OCI-M1 (cell line): Measurements from ENCODE around the gene TSPAN8.

ENCODE experiments used
- DNase-seq: peaks from one replicate; lab custom pipeline; 2025; lab: John Stamatoyannopoulos, UW

TSPAN8 gene

DNA sequence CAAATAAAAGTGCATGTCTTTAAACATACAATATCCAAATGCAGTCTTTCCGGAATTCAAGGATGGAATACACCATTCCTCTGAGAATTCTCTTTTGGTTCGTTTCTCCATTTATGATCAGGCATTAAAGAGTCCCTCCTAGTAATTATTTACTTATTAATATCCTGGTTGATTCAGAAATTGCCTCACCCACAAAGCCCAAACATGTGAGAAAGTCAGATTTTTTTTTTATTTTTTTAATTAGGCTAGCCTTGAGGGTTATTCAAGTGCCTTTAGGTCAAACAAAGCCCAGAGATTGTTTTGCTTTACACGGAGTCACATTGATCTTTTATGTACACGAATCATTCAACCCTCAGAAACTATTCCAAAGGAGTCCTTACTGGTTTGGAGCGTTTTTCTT lies 6.4 kb upstream of the TSPAN8 start:
- no peak for DNase-seq

- DNase-seq = no peak
These were observed 5.3 kb upstream of the TSPAN8 start for GRCh38 chr12:71162832-71163763.

GRCh38 chr12:71161591-71161990 lies 3.8 kb upstream of the TSPAN8 start:
- DNase-seq = no peak

GRCh38 chr12:71160585-71160984 lies 2.8 kb upstream of the TSPAN8 start:
- no peak for DNase-seq

DNA sequence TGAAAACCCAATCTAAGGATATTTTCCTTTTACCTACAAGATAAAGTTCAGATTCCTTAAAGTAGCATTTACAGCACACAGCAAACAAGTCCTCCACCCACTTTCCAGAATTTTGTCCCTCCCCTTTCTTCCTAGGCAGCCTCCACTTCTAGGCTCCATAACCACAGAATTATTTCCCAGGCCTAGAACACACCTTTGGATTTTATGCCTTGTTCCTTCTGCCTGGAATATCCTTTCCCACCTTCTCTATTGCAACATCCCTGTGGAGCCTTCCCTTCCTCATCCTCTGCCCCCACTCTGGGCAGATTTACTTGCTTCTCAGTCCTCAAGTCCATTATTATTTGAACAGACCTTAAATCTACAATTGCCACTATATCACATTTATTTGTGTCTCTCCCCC lies 2.1 kb upstream of the TSPAN8 start:
- no peak for DNase-seq

- no peak for DNase-seq
These were observed 1.5 kb upstream of the TSPAN8 start for GRCh38 chr12:71159264-71159663.

DNA sequence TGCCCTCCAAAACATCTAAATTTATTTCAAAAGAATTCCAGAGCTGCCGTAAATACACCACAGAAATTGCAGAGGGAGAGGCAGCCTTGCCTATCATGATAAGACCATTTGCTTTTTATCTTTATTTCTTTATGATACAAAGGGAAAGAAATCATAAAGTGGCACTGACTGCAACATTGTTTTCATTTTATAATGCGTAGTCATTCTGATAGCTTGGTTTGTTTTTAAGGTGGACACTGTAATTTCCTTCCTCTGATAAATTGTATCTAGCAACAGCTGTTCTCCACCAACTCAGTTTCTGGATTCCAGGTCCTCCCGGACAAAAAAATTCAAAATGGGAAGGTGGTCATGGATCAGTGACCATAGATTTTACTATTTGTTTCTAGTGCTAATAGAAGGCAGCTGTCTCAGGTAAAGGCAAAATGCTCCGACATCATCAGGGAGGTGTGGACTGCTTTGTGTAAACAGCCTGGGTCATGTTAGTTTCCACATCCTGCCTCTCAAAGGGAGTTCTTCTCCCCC lies 623 bp upstream of the TSPAN8 start:
- no peak for DNase-seq

- no peak for DNase-seq
These were observed 2.6 kb downstream of the TSPAN8 start for GRCh38 chr12:71155225-71155624.

DNA sequence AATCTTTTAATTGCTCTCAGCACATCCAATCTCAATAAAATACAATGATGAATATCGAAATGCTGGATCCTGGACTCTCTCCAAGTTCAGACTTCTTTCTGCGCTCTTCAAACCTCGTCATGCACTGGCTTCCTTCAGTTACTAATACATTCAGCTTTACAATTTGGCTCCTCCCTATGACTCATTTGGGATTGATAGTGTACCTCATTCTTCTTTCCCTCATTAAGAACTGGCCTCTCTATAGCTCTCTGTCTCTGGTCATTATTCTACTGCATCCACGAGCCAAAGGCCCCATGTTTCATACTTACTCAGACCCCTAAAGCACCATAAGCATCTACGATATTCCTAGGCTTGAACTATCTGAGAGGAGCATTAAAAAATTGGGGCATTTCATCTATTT lies 4.9 kb downstream of the TSPAN8 start:
- no peak for DNase-seq

DNA sequence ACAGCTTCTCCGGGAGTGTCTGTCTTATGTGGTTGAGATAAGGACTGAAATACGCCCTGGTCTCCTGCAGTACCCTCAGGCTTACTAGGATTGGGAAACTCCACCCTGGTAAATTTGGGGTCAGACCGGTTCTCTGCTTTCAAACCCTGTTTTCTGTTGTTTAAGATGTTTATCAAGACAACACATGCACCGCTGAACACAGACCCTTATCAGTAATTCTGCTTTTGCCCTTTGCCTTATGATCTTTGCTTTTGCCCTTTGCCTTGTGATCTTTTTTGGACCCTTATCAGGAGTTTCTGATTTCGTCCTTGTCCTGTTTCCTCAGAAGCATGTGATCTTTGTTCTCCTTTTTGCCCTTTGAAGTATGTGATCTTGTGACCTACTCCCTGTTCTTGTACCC lies 7.8 kb downstream of the TSPAN8 start:
- DNase-seq = peak; percentile 48

- DNase-seq = no peak
These were observed 13.1 kb downstream of the TSPAN8 start for GRCh38 chr12:71144682-71145081.

GRCh38 chr12:71142956-71143355 lies 14.8 kb downstream of the TSPAN8 start:
- no peak for DNase-seq

DNA sequence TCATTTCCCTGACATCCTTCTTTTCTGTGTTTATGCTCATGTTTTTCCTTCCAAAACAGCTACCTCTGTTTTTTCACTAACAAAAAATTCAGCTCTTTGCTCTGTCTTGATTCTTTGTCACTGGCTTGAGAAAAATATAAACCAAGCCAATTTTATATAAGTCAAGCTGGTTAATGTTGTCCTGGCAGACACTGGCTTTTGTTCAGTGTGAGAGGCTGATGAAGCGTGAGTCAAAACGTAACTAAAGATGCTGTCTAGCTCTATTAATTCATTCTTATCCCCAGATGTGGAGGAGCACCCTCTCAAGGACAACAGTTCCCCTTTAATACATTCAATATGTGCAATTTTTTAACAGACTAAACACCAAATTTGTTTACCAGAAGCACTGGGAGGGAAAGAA lies 15.8 kb downstream of the TSPAN8 start:
- DNase-seq = no peak

GRCh38 chr12:71141378-71141926 lies 16.3 kb downstream of the TSPAN8 start:
- no peak for DNase-seq

DNA sequence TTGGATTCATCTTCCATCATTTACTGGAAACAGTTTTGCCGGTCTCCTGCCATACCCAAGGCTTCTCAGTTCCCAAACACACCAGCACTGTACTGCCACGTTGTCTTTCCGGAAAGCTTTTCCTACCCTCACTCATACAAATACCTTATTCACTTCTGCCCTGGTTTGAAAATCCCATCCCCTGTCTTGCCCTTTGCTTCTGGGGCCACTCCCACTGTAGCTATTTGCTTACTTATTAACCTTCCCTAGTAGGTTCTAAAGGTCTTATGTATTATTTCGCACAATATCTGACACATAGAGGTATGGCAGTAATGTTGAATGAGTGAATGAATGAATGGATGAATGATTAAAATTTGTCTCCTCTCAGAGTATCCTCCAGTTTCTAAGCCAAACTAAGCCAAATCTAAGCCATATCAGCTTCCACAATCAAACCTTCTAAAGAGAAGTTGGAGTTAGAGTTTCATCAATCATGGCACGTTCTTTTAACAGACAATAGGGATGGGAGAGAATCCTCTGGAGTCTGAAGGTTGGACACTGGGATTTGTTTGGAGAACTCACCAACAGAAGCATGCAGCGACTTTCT lies 18.6 kb downstream of the TSPAN8 start:
- no peak for DNase-seq

DNA sequence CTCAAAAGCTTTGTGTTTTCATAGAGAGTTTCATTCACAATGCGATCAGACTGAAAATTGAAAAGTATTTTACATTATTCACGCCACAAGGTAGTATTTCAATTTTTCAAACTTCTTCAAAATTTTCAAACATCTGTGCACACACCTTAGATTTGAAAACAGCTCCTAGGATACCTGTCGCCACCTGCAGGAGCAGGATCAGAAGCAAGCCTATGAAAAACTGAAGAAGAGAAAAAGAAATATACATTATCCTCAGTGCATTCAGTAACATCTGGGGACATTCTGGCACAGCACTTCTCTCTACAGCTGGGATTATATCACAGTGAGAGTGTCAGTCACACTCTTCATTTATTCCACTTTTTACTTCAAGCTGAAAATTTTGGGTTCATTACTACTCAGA lies 19.8 kb downstream of the TSPAN8 start:
- DNase-seq = no peak

DNA sequence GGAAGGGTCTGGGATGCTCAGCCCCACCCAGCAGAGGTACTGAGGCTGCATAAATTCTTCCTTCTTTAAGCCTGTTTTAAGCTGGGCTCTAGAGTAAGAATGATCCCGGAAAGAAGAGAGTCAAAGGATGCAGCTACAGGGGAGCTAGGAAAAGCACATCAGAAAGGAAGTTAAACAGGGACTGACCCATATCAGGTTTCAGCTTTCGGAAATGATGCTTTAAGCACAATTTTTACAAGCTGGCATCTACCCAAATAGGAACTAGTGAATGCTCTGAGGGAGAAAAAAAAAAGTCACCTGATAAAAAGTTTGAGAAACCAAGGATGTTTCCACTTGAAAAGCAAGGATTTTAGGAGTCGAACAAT lies 22.0 kb downstream of the TSPAN8 start:
- peak; percentile 26 for DNase-seq

GRCh38 chr12:71135077-71135811 lies 22.6 kb downstream of the TSPAN8 start:
- no peak for DNase-seq

DNA sequence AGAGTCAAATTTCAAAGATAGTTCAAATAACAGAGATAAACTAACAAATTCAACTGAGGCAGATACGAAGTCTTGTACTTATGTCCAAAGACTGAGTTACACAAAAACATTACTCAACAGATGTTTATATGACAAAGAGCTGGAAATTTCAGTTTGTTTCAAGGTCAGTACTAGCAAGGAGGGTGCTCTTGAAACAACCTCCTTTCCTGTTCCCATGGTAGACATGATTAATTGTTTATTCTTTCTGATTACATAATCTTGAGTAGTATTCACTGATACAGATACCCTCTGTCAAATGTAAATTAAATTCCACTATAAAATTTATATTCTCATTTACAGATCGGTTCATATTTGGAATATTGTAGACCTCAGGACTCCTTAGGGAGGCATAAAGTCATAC lies 23.4 kb downstream of the TSPAN8 start:
- peak; percentile 46 for DNase-seq

GRCh38 chr12:71130521-71131069 lies 27.2 kb downstream of the TSPAN8 start:
- DNase-seq = no peak

- DNase-seq = no peak
These were observed 28.4 kb downstream of the TSPAN8 start for GRCh38 chr12:71129364-71129763.

GRCh38 chr12:71128191-71128788 lies 29.5 kb downstream of the TSPAN8 start:
- no peak for DNase-seq
